Measurements from ENCODE around the gene ARPC3. TPM values are rescaled to one million over a fixed set of nuclear protein-coding genes. Genes with fewer than 3 reads are reported as not detected.
"Not testable (repeated sequence)": the region's sequence is repeated elsewhere in the genome, so short reads cannot be mapped to it uniquely, and the experiment has no call there.

Gene ARPC3
- 350 and 558 TPM in 2 replicates for total RNA-seq (2014; rRNA removed; shearing (Covaris generic))

DNA sequence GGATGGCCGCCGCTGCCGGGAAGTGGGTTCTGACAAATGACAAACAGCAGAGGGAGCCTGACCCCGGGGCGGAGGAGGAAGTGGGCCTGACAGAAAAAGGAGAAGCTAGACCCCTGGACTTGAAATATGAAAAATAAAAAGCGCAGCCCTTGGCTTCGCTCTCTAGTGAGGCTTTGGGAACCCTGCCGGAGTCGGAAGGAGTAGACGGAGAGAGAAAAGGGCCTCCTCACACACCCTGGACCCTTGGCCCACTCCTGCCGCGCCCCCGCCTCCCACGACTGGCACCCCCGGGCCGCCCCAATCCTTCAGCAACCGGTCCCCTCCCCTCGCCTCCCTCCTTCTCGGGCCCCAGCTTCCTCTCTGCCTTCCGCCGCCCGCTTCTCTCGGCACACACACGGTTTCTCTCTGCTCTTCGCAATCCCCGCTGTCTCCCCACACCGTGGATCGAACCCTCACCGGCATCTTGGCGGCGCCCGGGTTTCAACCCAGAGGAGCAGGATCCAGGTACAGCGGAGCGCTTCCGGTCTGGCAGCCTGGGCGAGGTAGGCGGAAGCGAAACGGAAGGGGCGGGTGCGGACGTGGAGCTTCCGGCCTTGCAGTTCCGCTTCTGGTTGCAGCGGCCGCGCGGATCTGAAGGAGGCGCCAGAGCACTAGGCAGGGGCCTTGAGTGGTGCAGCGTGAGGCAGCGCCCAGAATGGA, at the start of gene ARPC3:
Gene ARPC3 (minus strand): TSS at position 539 of the 699 bp plus-strand sequence. CDS start 77 bp downstream, at position 462.
- peak within 1 kb of the TSS; percentile 72 for H3K4me3 ChIP-seq

DNA sequence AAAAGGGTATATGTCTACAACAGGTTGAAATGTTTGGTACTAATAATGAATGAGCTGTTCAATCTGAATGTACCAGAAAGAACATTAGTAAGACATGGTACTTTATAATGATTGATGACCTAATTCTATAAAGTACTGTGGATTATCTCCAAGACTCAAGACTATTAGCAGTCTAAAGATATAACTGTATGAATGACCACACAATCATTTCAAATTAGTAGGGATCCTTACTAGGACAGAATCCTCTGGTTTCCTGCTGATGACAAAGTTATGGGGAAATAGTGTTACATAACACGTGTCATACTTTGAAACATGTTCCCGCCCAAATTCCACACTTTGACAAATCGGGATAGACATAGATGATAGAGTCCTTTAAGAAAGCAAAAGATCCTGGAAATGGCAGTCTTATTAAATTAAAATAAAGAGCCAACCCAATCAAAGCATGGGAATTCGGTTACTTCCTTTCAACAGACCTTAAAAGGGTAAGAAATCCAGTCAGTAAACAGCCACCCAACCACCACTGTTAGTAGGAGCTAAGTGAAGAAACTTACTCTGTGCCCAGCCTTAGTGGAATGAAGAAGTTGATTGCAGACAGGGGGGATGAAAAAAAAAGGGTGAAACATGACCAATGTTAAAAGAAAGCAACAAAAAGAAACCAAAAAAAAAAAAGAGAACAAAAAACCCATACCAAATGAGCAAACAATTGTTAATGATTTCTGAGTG, 49.0 kb upstream of the ARPC3 start:
- no peak overlapping the region for H3K27ac ChIP-seq
- peak in 1 of 2 experiments; percentile 9 for DNase-seq (ENCODE audit: low read depth in 1 of 2, low spot score in 2 of 2)

More for the DNA sequence above, at the start of gene ARPC3:
- Histone ChIP-seq H3K9me3 (replicated peaks) (no peaks in the 10 kb centered on the region), H3K4me1 (replicated peaks) (peaks cover 5% of the 10 kb centered on the region; the same call in 1 of the 2 replicates), H3K27ac (peak within 1 kb of the TSS; percentile 76), H3K36me3 (peaks cover 45% of the 10 kb centered on the region), H3K27me3 (replicated peaks) (no peaks in the 10 kb centered on the region)
- DNase-seq (ENCODE audit: low read depth in 1 of 2, low spot score in 2 of 2) = peak; percentile 92

DNA sequence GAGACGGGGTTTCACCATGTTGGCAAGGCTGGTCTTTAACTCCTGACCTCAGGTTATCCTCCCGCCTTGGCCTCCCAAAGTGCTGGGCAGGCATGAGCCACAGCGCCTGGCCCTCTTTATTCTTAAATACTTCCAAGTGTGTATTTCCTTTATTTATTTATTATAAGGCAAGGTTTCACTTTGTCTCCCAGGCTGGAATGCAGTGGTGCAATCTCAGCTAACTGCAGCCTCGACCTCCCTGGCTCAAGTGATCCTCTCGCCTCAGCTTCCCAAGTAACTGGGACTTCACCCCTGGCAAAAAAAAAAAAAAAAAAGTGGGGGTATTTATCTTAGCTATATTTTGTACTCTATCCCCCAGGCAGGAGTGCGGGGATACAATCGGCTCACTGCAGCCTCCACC, 25.3 kb upstream of the ARPC3 start:
- Histone ChIP-seq H3K4me3 (no peak overlapping the region), H3K9me3 (replicated peaks) (no peaks in the 10 kb centered on the region), H3K27ac (no peak overlapping the region), H3K27me3 (replicated peaks) (no peaks in the 10 kb centered on the region), H3K4me1 (replicated peaks) (no peaks in the 10 kb centered on the region), H3K36me3 (peaks cover 5% of the 10 kb centered on the region; the same call in 1 of the 2 replicates)
- DNase-seq (ENCODE audit: low read depth in 1 of 2, low spot score in 2 of 2) = no peak

More for the DNA sequence above, 49.0 kb upstream of the ARPC3 start:
- no peak overlapping the region for H3K4me3 ChIP-seq
- H3K9me3 ChIP-seq (replicated peaks) = no peaks in the 10 kb centered on the region
- no peaks in the 10 kb centered on the region for H3K27me3 ChIP-seq (replicated peaks)
- peaks cover 47% of the 10 kb centered on the region for H3K36me3 ChIP-seq
- peaks cover 18% of the 10 kb centered on the region for H3K4me1 ChIP-seq (replicated peaks)

DNA sequence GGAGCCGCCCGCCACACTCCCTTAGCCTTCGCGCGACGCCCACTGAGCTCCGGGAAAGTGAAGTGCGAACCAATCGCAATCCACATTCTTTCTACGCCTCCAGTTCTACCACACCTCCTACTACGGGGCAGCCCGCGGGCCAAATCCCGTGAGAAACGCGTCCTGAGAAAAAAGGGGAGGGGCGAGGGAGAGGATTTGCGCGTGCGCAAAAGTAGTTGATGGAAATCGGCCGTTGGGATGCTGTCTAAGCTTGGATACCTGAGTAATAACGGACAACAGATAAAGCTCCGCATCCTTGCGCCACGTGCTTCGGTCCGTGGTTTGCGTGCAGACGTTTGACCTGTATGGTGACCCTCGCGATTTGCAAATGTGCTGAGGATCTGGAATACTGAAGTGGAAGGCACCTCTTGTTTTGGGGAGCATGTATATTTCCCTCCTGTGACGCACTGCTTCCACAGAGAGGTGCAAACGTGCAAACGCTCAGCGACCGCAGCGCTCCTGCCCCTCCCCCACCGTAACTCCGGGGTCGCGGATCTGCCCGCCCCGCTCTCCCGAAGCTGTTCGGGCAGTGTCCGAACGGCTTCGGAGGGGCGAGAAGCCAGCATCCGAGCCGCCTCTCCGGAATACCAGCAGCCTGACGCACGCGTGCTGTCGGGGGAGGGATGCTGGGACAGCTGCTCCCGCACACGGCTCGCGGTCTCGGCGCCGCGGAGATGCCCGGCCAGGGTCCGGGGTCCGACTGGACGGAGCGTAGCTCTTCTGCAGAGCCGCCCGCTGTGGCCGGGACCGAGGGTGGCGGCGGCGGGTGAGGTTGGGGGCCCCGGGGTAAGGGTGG, 18.3 kb upstream of the ARPC3 start, which contains the start of the genes FAM216A and GPN3:
Gene FAM216A (plus strand): TSS at position 632 of the 835 bp plus-strand sequence. CDS start 31 bp downstream, at position 663.
Gene GPN3 (minus strand): TSS at position 44 of the 835 bp plus-strand sequence. CDS start 54 bp downstream, outside the sequence.
- Histone ChIP-seq H3K27me3 (replicated peaks) (no peaks in the 10 kb centered on the region), H3K4me3 (peak within 1 kb of the TSS; percentile 65), H3K27ac (peak within 1 kb of the TSS; percentile 73), H3K36me3 (peaks cover 17% of the 10 kb centered on the region), H3K9me3 (replicated peaks) (no peaks in the 10 kb centered on the region), H3K4me1 (replicated peaks) (peaks cover 15% of the 10 kb centered on the region; the same call in 1 of the 2 replicates)
- DNase-seq (ENCODE audit: low read depth in 1 of 2, low spot score in 2 of 2) = peak; percentile 97

DNA sequence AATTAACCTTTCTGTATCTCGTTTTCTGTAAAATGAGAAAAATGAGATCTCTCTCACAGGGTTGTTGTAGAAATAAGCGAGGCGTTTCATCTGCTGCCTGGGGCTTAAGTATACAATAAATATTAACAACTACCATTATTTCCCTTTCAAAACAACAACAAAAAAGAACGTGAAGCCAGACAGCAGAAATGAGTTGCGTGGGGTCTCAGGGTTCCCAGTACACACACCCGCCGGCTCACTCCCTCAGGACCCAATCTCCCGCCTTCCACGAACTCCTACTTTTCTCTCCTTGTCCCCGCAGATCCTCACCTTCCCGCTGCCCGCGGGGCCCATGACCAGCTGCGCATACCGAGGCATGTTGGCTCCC, 17.7 kb upstream of the ARPC3 start:
- peak overlapping the region; percentile 17; the same call in 1 of the 2 replicates for H3K27ac ChIP-seq
- H3K9me3 ChIP-seq (replicated peaks) = no peaks in the 10 kb centered on the region
- peaks cover 15% of the 10 kb centered on the region for H3K36me3 ChIP-seq
- no peaks in the 10 kb centered on the region for H3K27me3 ChIP-seq (replicated peaks)
- no peak for DNase-seq (ENCODE audit: low read depth in 1 of 2, low spot score in 2 of 2)
- H3K4me3 ChIP-seq = peak overlapping the region; percentile 65
- H3K4me1 ChIP-seq (replicated peaks) = peaks cover 15% of the 10 kb centered on the region; the same call in 1 of the 2 replicates

- no peak overlapping the region; the same call in 1 of the 2 replicates for H3K4me3 ChIP-seq
Observed at GRCh38 chr12:110466791-110467190, 16.7 kb upstream of the ARPC3 start.

GRCh38 chr12:110465765-110466164, 15.6 kb upstream of the ARPC3 start:
- H3K27me3 ChIP-seq (replicated peaks); H3K4me3 ChIP-seq; H3K9me3 ChIP-seq (replicated peaks); H3K27ac ChIP-seq; DNase-seq (ENCODE audit: low read depth in 1 of 2, low spot score in 2 of 2): not testable (repeated sequence)
- H3K36me3 ChIP-seq = peaks cover 19% of the 10 kb centered on the region
- peaks cover 15% of the 10 kb centered on the region; the same call in 1 of the 2 replicates for H3K4me1 ChIP-seq (replicated peaks)

More at GRCh38 chr12:110466791-110467190, 16.7 kb upstream of the ARPC3 start:
- Histone ChIP-seq H3K27ac (no peak overlapping the region), H3K36me3 (peaks cover 16% of the 10 kb centered on the region), H3K4me1 (replicated peaks) (peaks cover 15% of the 10 kb centered on the region; the same call in 1 of the 2 replicates), H3K9me3 (replicated peaks) (no peaks in the 10 kb centered on the region), H3K27me3 (replicated peaks) (no peaks in the 10 kb centered on the region)
- no peak for DNase-seq (ENCODE audit: low read depth in 1 of 2, low spot score in 2 of 2)

DNA sequence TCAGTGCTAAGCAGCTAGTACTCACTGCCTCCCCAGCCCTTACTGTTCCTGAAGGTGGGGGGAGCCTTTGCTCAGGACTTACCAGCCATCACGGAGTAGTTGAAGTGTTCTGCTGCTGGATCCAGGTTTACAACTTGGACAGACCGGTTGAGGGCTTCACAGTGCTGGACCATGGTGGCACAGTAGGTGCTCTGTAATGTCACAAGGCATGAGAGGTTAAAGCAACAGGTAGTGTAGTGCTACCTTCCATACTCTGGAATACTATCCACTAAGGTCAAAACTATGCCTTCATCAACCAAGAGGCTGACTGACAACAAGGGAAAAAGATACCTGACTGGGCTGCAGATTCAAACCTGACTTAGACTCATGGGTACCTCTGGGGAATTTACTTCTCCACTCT, 14.9 kb upstream of the ARPC3 start:
- peaks cover 24% of the 10 kb centered on the region for H3K36me3 ChIP-seq
- no peaks in the 10 kb centered on the region for H3K27me3 ChIP-seq (replicated peaks)
- no peak for DNase-seq (ENCODE audit: low read depth in 1 of 2, low spot score in 2 of 2)
- peaks cover 15% of the 10 kb centered on the region; the same call in 1 of the 2 replicates for H3K4me1 ChIP-seq (replicated peaks)
- no peaks in the 10 kb centered on the region for H3K9me3 ChIP-seq (replicated peaks)
- H3K27ac ChIP-seq = no peak overlapping the region
- H3K4me3 ChIP-seq = no peak overlapping the region

DNA sequence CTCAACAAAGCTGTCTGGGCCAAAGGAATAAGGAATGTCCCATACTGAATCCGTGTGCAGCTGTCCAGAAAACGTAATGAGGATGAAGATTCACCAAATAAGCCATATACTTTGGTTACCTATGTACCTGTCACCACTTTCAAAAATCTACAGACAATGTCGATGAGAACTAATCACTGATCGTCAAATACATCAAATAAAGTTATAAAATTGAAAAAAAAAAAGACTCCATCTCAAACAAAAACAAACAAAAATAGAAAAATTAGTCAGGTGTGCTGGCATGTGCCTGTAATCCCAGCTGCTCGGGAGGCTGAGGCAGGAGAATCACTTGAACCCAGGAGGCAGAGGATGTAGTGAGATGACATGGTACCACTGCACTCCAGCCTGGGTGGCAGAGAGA, 11.1 kb upstream of the ARPC3 start:
- not testable (repeated sequence) for H3K4me3 ChIP-seq; H3K27me3 ChIP-seq (replicated peaks); DNase-seq (ENCODE audit: low read depth in 1 of 2, low spot score in 2 of 2); H3K27ac ChIP-seq; H3K4me1 ChIP-seq (replicated peaks); H3K9me3 ChIP-seq (replicated peaks)
- H3K36me3 ChIP-seq = peaks cover 30% of the 10 kb centered on the region

GRCh38 chr12:110458756-110459155, 8.6 kb upstream of the ARPC3 start:
- Histone ChIP-seq H3K4me3 (no peak overlapping the region), H3K36me3 (peaks cover 26% of the 10 kb centered on the region), H3K4me1 (replicated peaks) (no peaks in the 10 kb centered on the region), H3K9me3 (replicated peaks) (no peaks in the 10 kb centered on the region), H3K27me3 (replicated peaks) (no peaks in the 10 kb centered on the region), H3K27ac (no peak overlapping the region)
- DNase-seq (ENCODE audit: low read depth in 1 of 2, low spot score in 2 of 2) = no peak

GRCh38 chr12:110453569-110454296, 3.6 kb upstream of the ARPC3 start:
- no peaks in the 10 kb centered on the region for H3K27me3 ChIP-seq (replicated peaks)
- peaks cover 5% of the 10 kb centered on the region; the same call in 1 of the 2 replicates for H3K4me1 ChIP-seq (replicated peaks)
- no peak for DNase-seq (ENCODE audit: low read depth in 1 of 2, low spot score in 2 of 2)
- H3K9me3 ChIP-seq (replicated peaks) = no peaks in the 10 kb centered on the region
- no peak overlapping the region for H3K4me3 ChIP-seq
- no peak overlapping the region for H3K27ac ChIP-seq
- H3K36me3 ChIP-seq = peaks cover 33% of the 10 kb centered on the region

- no peak for DNase-seq (ENCODE audit: low read depth in 1 of 2, low spot score in 2 of 2)
- Histone ChIP-seq H3K9me3 (replicated peaks) (no peaks in the 10 kb centered on the region), H3K27me3 (replicated peaks) (no peaks in the 10 kb centered on the region), H3K4me3 (no peak overlapping the region), H3K27ac (no peak overlapping the region), H3K4me1 (replicated peaks) (peaks cover 5% of the 10 kb centered on the region; the same call in 1 of the 2 replicates), H3K36me3 (peaks cover 48% of the 10 kb centered on the region)
Observed at GRCh38 chr12:110451263-110451662, 1.1 kb upstream of the ARPC3 start.
